Tibial artery (tissue), 4 donors: Measurements from ENCODE around the gene LHPP.
A peak's percentile ranks its signal among the peaks of the same experiment; 100 is the strongest.

Experiments
- DNase-seq, 2 donors: peaks; one replicate each; pipeline ENCODE4 v3.0.0-alpha.2; 2019
- H3K27ac ChIP-seq, 2 donors: fragments of 200-600 bp; sonication (generic) in 1 of 2; 1 replicate in 1 of 2; 2 replicates in 1 of 2; pipeline ENCODE4 v1.5.1; 2018 to 2019; ENCODE audit warnings: mild to moderate bottlenecking in 1 of 2
- H3K27me3 ChIP-seq, 2 donors: fragments of 200-600 bp; sonication (generic) in 1 of 2; one replicate each; pipeline versions ENCODE4 v1.5.1 to v1.6.0; 2016 to 2019
- H3K36me3 ChIP-seq, 3 donors: fragments of 200-600 bp; sonication (generic) in 2 of 3; one replicate each; pipeline ENCODE4 v1.5.1; 2016 to 2019; ENCODE audit warnings: mild to moderate bottlenecking in 2 of 3
- H3K4me1 ChIP-seq, 4 donors: fragments of 200-600 bp; sonication (generic) in 2 of 4; 1 replicate in 3 of 4; 2 replicates in 1 of 4; pipeline ENCODE4 v1.5.1; 2016 to 2019
- H3K4me3 ChIP-seq, 2 donors: fragments of 200-600 bp; sonication (generic) in 1 of 2; 1 replicate in 1 of 2; 2 replicates in 1 of 2; pipeline ENCODE4 v1.5.1; 2018 to 2019; ENCODE audit warnings: mild to moderate bottlenecking in 2 of 2
- H3K9me3 ChIP-seq, 3 donors: fragments of 200-600 bp; sonication (generic) in 1 of 3; one replicate each; pipeline ENCODE4 v1.5.1; 2016 to 2019
- intact Hi-C: fragments of 100-400 bp; cut with DNase I; formaldehyde crosslinking; loops from one replicate; pipeline ENCODE4 v1.15.0; 2023; ENCODE audit warnings: low total_unique reads
- TF ChIP-seq, protein P1 (sequence below), 2 experiments: fragments of 200-600 bp in 1 of 2; fragments of 450-650 bp in 1 of 2; IDR thresholded peaks; one replicate each; pipeline ENCODE4 v1.5.1; 2017 to 2019; ENCODE audit warnings: antibody characterized with exemption in 2 of 2, mild to moderate bottlenecking in 1 of 2, moderate library complexity in 1 of 2

The LHPP gene

DNA sequence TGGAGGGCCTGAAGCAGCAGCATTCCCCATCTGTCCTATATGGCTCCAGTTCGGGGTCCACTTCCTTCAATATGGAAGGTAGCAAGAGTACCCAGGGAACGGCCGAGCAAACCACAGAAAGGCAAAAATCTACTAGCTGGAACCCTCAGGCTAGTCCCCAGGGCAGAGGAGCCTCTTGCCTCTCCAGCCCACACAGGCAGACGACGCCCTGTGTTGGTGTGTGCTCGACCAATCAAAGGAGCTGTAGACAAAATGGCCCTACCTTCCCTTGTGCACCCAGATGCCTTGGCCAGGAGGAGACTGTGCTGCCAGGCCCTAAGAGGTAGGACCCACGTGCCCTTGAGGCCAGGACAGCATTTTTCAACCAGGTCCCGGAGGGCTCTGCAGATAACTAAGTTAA is 191.1 kb downstream of the LHPP start:
- H3K4me1 ChIP-seq: peaks cover 0 to 40% (median 22%) of the 10 kb centered on the region in 4 donors
- H3K27ac ChIP-seq: no peak overlapping the region
- no peaks in the 10 kb centered on the region for H3K9me3 ChIP-seq

DNA sequence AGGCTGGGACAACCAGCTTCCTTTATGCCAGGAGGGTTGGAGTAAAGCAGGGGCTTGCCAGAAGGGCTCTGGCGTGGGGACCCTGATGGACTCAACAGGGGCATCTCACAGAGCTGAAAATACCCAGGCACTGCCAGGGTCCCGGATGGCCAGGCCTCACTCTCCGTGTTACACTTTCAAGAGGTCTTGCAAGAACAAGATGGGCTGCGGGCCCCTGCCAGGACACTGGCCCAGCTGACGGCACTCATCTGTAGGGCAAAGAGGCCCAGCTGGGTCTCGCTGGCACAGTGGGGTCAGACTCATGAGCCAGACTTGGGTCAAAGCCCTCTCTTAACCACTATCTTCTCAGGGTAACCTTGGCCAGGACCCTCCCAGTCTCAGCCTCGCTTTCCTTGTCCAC is 191.7 kb downstream of the LHPP start:
- H3K9me3 ChIP-seq: no peaks in the 10 kb centered on the region
- TF ChIP-seq, protein P1, sequence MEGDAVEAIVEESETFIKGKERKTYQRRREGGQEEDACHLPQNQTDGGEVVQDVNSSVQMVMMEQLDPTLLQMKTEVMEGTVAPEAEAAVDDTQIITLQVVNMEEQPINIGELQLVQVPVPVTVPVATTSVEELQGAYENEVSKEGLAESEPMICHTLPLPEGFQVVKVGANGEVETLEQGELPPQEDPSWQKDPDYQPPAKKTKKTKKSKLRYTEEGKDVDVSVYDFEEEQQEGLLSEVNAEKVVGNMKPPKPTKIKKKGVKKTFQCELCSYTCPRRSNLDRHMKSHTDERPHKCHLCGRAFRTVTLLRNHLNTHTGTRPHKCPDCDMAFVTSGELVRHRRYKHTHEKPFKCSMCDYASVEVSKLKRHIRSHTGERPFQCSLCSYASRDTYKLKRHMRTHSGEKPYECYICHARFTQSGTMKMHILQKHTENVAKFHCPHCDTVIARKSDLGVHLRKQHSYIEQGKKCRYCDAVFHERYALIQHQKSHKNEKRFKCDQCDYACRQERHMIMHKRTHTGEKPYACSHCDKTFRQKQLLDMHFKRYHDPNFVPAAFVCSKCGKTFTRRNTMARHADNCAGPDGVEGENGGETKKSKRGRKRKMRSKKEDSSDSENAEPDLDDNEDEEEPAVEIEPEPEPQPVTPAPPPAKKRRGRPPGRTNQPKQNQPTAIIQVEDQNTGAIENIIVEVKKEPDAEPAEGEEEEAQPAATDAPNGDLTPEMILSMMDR (IDR thresholded peaks at IDR 0.05): no peak
- H3K4me3 ChIP-seq: no peak overlapping the region
- H3K27me3 ChIP-seq: no peaks in the 10 kb centered on the region
- H3K4me1 ChIP-seq: peaks cover 0 to 38% (median 16%) of the 10 kb centered on the region in 4 donors
- intact Hi-C loops: loop anchor here (10.0 kb wide), 1 partner anchor 91 kb away; the partner anchor contains the start of gene FAM53B
- DNase-seq: no peak
- H3K27ac ChIP-seq: no peak overlapping the region
- no peaks in the 10 kb centered on the region for H3K36me3 ChIP-seq

More for the DNA sequence above, 191.1 kb downstream of the LHPP start:
- Histone ChIP-seq H3K36me3 (no peaks in the 10 kb centered on the region), H3K4me3 (no peak overlapping the region), H3K27me3 (no peaks in the 10 kb centered on the region)
- no peak for DNase-seq
- TF ChIP-seq, protein P1 (IDR thresholded peaks at IDR 0.05): no peak
- intact Hi-C loops: loop anchor here (10.0 kb wide), 1 partner anchor 92 kb away; the partner anchor contains the start of gene FAM53B

DNA sequence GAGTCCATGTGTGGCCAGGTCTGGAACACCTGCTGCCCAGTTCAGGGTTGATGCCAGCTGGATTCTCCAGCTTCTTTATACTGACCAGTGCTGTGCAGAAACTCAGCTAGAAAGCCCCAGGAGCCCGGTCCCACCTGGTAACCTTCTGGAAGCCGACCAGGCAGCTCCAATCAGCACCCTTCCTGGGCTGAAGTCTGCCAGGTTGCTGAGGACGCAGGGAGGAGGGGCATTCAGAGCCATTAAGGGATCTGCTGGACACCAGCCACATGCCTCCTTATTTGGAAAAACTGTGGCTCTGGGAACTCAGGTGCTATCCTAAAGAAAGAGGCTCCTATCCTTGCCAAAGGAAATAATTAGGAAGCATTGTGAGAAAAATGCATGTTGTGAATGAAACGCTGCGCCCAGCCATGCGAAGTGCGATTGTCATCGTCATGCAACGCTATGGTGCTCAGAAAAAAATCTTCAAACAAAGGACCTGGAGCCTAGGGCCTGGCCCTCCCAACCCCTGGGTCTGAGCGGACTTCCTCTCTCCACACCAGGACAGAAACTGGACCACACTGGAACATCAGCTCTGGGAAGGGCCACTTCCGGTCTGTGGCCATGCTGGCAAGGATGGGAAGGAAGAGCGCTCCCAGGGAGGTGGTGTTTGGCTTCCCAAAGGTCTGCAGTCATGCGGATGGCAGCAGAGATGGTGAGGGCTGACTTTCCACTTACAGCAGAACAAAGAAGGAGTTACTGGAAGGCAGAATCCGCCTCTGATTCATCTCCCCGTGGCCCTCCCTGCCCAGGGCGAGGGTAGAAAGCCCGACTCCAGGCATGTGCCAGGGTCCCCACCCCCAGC is 192.4 kb downstream of the LHPP start:
- Histone ChIP-seq H3K4me1 (peaks cover 0 to 31% (median 9%) of the 10 kb centered on the region in 4 donors), H3K36me3 (no peaks in the 10 kb centered on the region), H3K9me3 (no peaks in the 10 kb centered on the region), H3K27me3 (no peaks in the 10 kb centered on the region), H3K4me3 (no peak overlapping the region), H3K27ac (no peak overlapping the region)
- TF ChIP-seq, protein P1 (IDR thresholded peaks at IDR 0.05): no peak
- peak in 1 of 2 donors; percentile 45 for DNase-seq
- intact Hi-C loops: loop anchor here (10.0 kb wide), 1 partner anchor 91 kb away; the partner anchor contains the start of gene FAM53B

DNA sequence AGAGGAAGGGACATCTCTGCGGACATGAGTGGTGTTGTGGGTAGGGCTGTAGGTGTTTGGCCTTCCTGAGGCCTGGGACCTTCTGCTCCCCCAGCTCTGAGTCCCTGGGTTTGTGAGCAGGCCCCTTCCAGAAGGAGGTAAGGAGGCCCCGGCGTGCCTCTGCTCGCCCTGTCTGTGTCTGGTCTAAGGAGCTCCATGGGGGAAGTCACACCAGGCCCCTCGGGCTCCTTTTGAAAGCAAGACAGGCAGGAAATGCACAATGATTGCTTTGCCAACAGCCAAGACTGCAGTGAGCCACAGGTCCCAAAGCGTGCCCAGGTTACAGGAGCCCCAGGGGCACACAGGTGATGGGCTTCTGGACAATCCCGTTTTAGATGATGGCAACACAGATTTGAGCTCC is 193.1 kb downstream of the LHPP start:
- H3K4me1 ChIP-seq: peaks cover 0 to 26% (median 3%) of the 10 kb centered on the region in 4 donors
- intact Hi-C loops: loop anchor here (10.0 kb wide), 1 partner anchor 90 kb away; the partner anchor contains the start of gene FAM53B
- TF ChIP-seq, protein P1 (IDR thresholded peaks at IDR 0.05): no peak
- H3K36me3 ChIP-seq: no peaks in the 10 kb centered on the region
- H3K27me3 ChIP-seq: no peaks in the 10 kb centered on the region
- no peak overlapping the region for H3K27ac ChIP-seq
- H3K4me3 ChIP-seq: no peak overlapping the region
- DNase-seq: no peak
- H3K9me3 ChIP-seq: no peaks in the 10 kb centered on the region

DNA sequence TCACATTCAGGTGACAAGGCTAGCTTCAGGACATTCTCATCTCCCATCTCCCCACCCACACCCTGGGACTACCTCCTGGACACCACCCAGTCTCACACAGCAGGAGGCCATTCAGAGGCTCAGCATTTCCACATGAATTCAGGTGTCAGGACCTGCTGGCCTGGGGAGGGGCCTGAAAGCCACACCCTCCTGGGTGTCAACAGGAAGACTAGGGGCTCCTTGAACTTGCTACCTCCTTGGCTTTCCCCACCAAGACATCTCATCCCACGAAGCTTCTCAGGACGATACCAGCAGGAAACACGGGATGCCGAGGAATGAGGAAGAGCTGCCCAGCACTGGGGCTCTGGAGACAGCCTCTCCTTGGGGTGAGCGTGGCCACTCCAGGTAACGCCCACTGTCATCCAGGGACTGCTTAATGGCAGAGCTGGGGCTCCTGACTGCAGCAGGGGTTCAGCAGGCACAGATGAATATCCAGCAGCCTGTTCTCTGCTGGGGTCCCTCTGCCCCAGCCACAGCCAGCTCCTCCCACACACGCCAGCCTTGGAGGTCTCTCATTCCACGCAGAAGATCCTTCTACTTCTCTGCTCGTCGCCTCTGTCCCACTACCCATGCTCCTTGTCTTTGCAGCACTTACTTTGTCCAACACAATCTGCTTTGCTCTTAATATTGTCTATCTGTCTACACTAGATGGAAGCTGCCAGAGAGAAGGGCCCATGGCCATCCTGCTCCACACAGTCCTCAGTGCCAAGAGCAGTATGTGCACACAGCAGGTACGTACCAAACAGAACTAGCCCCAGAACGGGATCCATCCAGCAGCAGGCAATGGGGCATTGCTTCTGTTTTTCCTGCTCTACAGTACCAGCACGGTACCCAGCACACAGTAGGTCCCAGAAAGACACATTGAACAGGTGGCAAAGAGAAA is 193.8 kb downstream of the LHPP start:
- intact Hi-C loops: loop anchor here (10.0 kb wide), 1 partner anchor 89 kb away; the partner anchor contains the start of gene FAM53B
- Histone ChIP-seq H3K4me1 (peaks cover 0 to 26% (median 3%) of the 10 kb centered on the region in 4 donors), H3K9me3 (no peaks in the 10 kb centered on the region), H3K27ac (no peak overlapping the region), H3K27me3 (no peaks in the 10 kb centered on the region), H3K4me3 (no peak overlapping the region), H3K36me3 (no peaks in the 10 kb centered on the region)
- TF ChIP-seq, protein P1 (IDR thresholded peaks at IDR 0.05): no peak
- DNase-seq: no peak
